ENCODE measurements around the gene CDC45.
"Not testable (repeated sequence)": the region's sequence is repeated elsewhere in the genome, so short reads cannot be mapped to it uniquely, and the experiment has no call there.

Gene CDC45

GRCh38 chr22:19443544-19444211 is 36.0 kb upstream of the CDC45 start:
- no peaks in the 10 kb centered on the region for H3K9me3 Mint-ChIP-seq
- no peaks in the 10 kb centered on the region for H3K27me3 Mint-ChIP-seq
- no peak overlapping the region for H3K4me3 Mint-ChIP-seq
- H3K4me1 Mint-ChIP-seq (ENCODE audit: low read depth) = peaks cover 47% of the 10 kb centered on the region
- H3K27ac Mint-ChIP-seq = peak overlapping the region; percentile 50
- no peak for DNase-seq
- H3K36me3 Mint-ChIP-seq (ENCODE audit: low read depth) = peaks cover 76% of the 10 kb centered on the region

- H3K4me3 Mint-ChIP-seq = peak overlapping the region; percentile 35
- H3K36me3 Mint-ChIP-seq (ENCODE audit: low read depth) = peaks cover 78% of the 10 kb centered on the region
- not testable (repeated sequence) for DNase-seq, H3K9me3 Mint-ChIP-seq, H3K27me3 Mint-ChIP-seq
- H3K4me1 Mint-ChIP-seq (ENCODE audit: low read depth) = peaks cover 58% of the 10 kb centered on the region
- H3K27ac Mint-ChIP-seq = peak overlapping the region; percentile 69
Measured at GRCh38 chr22:19445279-19445982, 34.3 kb upstream of the CDC45 start.

- peak overlapping the region; percentile 94 for H3K27ac Mint-ChIP-seq
- peaks cover 79% of the 10 kb centered on the region for H3K36me3 Mint-ChIP-seq (ENCODE audit: low read depth)
- DNase-seq = no peak
- peaks cover 57% of the 10 kb centered on the region for H3K4me1 Mint-ChIP-seq (ENCODE audit: low read depth)
- H3K9me3 Mint-ChIP-seq = no peaks in the 10 kb centered on the region
- H3K4me3 Mint-ChIP-seq = peak overlapping the region; percentile 93
- no peaks in the 10 kb centered on the region for H3K27me3 Mint-ChIP-seq
Measured at GRCh38 chr22:19446603-19447329, 33.0 kb upstream of the CDC45 start.

- H3K27ac Mint-ChIP-seq = peak within 1 kb of the TSS; percentile 96
- H3K4me3 Mint-ChIP-seq = peak within 1 kb of the TSS; percentile 93
- no peaks in the 10 kb centered on the region for H3K27me3 Mint-ChIP-seq
- H3K36me3 Mint-ChIP-seq (ENCODE audit: low read depth) = peaks cover 80% of the 10 kb centered on the region
- H3K9me3 Mint-ChIP-seq = no peaks in the 10 kb centered on the region
- peaks cover 54% of the 10 kb centered on the region for H3K4me1 Mint-ChIP-seq (ENCODE audit: low read depth)
- peak; percentile 87 for DNase-seq
Measured at GRCh38 chr22:19447330-19448075, 32.2 kb upstream of the CDC45 start, which contains the start of gene C22orf39. Gene C22orf39, minus strand, starts transcription at chr22:19447711. Its CDS starts 23 bp downstream, at chr22:19447688.

- Mint-ChIP-seq H3K27ac (peak overlapping the region; percentile 96), H3K36me3 (ENCODE audit: low read depth) (peaks cover 82% of the 10 kb centered on the region), H3K27me3 (no peaks in the 10 kb centered on the region), H3K4me3 (peak overlapping the region; percentile 93), H3K4me1 (ENCODE audit: low read depth) (peaks cover 50% of the 10 kb centered on the region), H3K9me3 (no peaks in the 10 kb centered on the region)
- peak; percentile 49 for DNase-seq
Measured at GRCh38 chr22:19448076-19448607, 31.6 kb upstream of the CDC45 start.

GRCh38 chr22:19448739-19449421 is 30.8 kb upstream of the CDC45 start:
- H3K4me1 Mint-ChIP-seq (ENCODE audit: low read depth) = peaks cover 43% of the 10 kb centered on the region

GRCh38 chr22:19449422-19449767 is 30.3 kb upstream of the CDC45 start:
- no peak overlapping the region for H3K4me3 Mint-ChIP-seq
- peak overlapping the region; percentile 96 for H3K27ac Mint-ChIP-seq
- H3K27me3 Mint-ChIP-seq = no peaks in the 10 kb centered on the region
- no peaks in the 10 kb centered on the region for H3K9me3 Mint-ChIP-seq
- DNase-seq = no peak
- H3K4me1 Mint-ChIP-seq (ENCODE audit: low read depth) = peaks cover 41% of the 10 kb centered on the region
- H3K36me3 Mint-ChIP-seq (ENCODE audit: low read depth) = peaks cover 82% of the 10 kb centered on the region

More at GRCh38 chr22:19448739-19449421, 30.8 kb upstream of the CDC45 start:
- peak overlapping the region; percentile 93 for H3K4me3 Mint-ChIP-seq
- peak overlapping the region; percentile 96 for H3K27ac Mint-ChIP-seq
- H3K9me3 Mint-ChIP-seq = no peaks in the 10 kb centered on the region
- peaks cover 82% of the 10 kb centered on the region for H3K36me3 Mint-ChIP-seq (ENCODE audit: low read depth)
- peak; percentile 49 for DNase-seq
- H3K27me3 Mint-ChIP-seq = no peaks in the 10 kb centered on the region

- no peak overlapping the region for H3K4me3 Mint-ChIP-seq
- peak overlapping the region; percentile 63 for H3K27ac Mint-ChIP-seq
- H3K36me3 Mint-ChIP-seq (ENCODE audit: low read depth) = peaks cover 82% of the 10 kb centered on the region
Measured at GRCh38 chr22:19450363-19451175, 29.2 kb upstream of the CDC45 start.

GRCh38 chr22:19451570-19451969 is 28.1 kb upstream of the CDC45 start:
- Mint-ChIP-seq H3K27me3 (no peaks in the 10 kb centered on the region), H3K9me3 (no peaks in the 10 kb centered on the region), H3K4me3 (no peak overlapping the region), H3K27ac (peak overlapping the region; percentile 30), H3K4me1 (ENCODE audit: low read depth) (peaks cover 34% of the 10 kb centered on the region), H3K36me3 (ENCODE audit: low read depth) (peaks cover 87% of the 10 kb centered on the region)
- DNase-seq = no peak

More at GRCh38 chr22:19450363-19451175, 29.2 kb upstream of the CDC45 start:
- Mint-ChIP-seq H3K4me1 (ENCODE audit: low read depth) (peaks cover 40% of the 10 kb centered on the region), H3K9me3 (no peaks in the 10 kb centered on the region), H3K27me3 (no peaks in the 10 kb centered on the region)
- no peak for DNase-seq

GRCh38 chr22:19453718-19454117 is 26.0 kb upstream of the CDC45 start:
- H3K27ac Mint-ChIP-seq = peak overlapping the region; percentile 75
- H3K4me3 Mint-ChIP-seq = no peak overlapping the region
- no peak for DNase-seq
- H3K9me3 Mint-ChIP-seq = no peaks in the 10 kb centered on the region
- no peaks in the 10 kb centered on the region for H3K27me3 Mint-ChIP-seq
- peaks cover 21% of the 10 kb centered on the region for H3K4me1 Mint-ChIP-seq (ENCODE audit: low read depth)
- H3K36me3 Mint-ChIP-seq (ENCODE audit: low read depth) = peaks cover 94% of the 10 kb centered on the region

- H3K27ac Mint-ChIP-seq = peak overlapping the region; percentile 75
- no peaks in the 10 kb centered on the region for H3K9me3 Mint-ChIP-seq
- no peaks in the 10 kb centered on the region for H3K27me3 Mint-ChIP-seq
- no peak overlapping the region for H3K4me3 Mint-ChIP-seq
- H3K36me3 Mint-ChIP-seq (ENCODE audit: low read depth) = peaks cover 97% of the 10 kb centered on the region
- peaks cover 17% of the 10 kb centered on the region for H3K4me1 Mint-ChIP-seq (ENCODE audit: low read depth)
- no peak for DNase-seq
Measured at GRCh38 chr22:19454156-19454555, 25.6 kb upstream of the CDC45 start.

GRCh38 chr22:19455033-19455432 is 24.7 kb upstream of the CDC45 start:
- Mint-ChIP-seq H3K36me3 (ENCODE audit: low read depth) (peaks cover 96% of the 10 kb centered on the region), H3K27ac (peak overlapping the region; percentile 70), H3K27me3 (no peaks in the 10 kb centered on the region), H3K4me3 (no peak overlapping the region), H3K9me3 (no peaks in the 10 kb centered on the region), H3K4me1 (ENCODE audit: low read depth) (peaks cover 11% of the 10 kb centered on the region)
- no peak for DNase-seq
